Amniotic epithelial cell (primary cell): Measurements from ENCODE around the gene TSPOAP1.

ENCODE experiments used
- DNase-seq: peaks from one replicate; pipeline ENCODE4 v3.0.0-alpha.2; 2010; ENCODE audit warnings: low read depth

The TSPOAP1 gene

GRCh38 chr17:58339755-58340404 lies 11.3 kb upstream of the TSPOAP1 start:
- DNase-seq, result no peak

- peak; percentile 79 for DNase-seq
These were observed 10.5 kb upstream of the TSPOAP1 start for GRCh38 chr17:58338841-58339754.

- no peak for DNase-seq
These were observed 9.9 kb upstream of the TSPOAP1 start for GRCh38 chr17:58338454-58338840.

GRCh38 chr17:58337600-58338453 lies 9.2 kb upstream of the TSPOAP1 start:
- peak; percentile 91 for DNase-seq

GRCh38 chr17:58337210-58337599 lies 8.6 kb upstream of the TSPOAP1 start:
- no peak for DNase-seq

GRCh38 chr17:58336456-58337209 lies 8.0 kb upstream of the TSPOAP1 start:
- no peak for DNase-seq

- peak; percentile 24 for DNase-seq
These were observed 7.3 kb upstream of the TSPOAP1 start for GRCh38 chr17:58335779-58336455.

GRCh38 chr17:58335061-58335731 lies 6.6 kb upstream of the TSPOAP1 start:
- no peak for DNase-seq

GRCh38 chr17:58334661-58335060 lies 6.1 kb upstream of the TSPOAP1 start:
- DNase-seq, result no peak

GRCh38 chr17:58334256-58334655 lies 5.7 kb upstream of the TSPOAP1 start:
- DNase-seq, result no peak

GRCh38 chr17:58333736-58334207 lies 5.2 kb upstream of the TSPOAP1 start:
- DNase-seq, result no peak

GRCh38 chr17:58332778-58333735 lies 4.5 kb upstream of the TSPOAP1 start:
- DNase-seq, result no peak

- DNase-seq, result no peak
These were observed 3.5 kb upstream of the TSPOAP1 start for GRCh38 chr17:58331815-58332777.

- DNase-seq, result peak; percentile 32
These were observed 2.6 kb upstream of the TSPOAP1 start for GRCh38 chr17:58330997-58331814.

GRCh38 chr17:58330538-58330996 lies 2.0 kb upstream of the TSPOAP1 start:
- DNase-seq, result no peak

- no peak for DNase-seq
These were observed 1.4 kb upstream of the TSPOAP1 start for GRCh38 chr17:58329810-58330537.
